ENCODE measurements around the gene TRAF7. TPM values are rescaled to one million over a fixed set of nuclear protein-coding genes. Genes with fewer than 3 reads are reported as not detected.

TRAF7 gene
- total and polyA plus RNA-seq, 2 of the 8 experiments (the other 6 are each of a cell fraction or from before 2014, with no cell fraction given): 96.8 to 148 TPM

DNA sequence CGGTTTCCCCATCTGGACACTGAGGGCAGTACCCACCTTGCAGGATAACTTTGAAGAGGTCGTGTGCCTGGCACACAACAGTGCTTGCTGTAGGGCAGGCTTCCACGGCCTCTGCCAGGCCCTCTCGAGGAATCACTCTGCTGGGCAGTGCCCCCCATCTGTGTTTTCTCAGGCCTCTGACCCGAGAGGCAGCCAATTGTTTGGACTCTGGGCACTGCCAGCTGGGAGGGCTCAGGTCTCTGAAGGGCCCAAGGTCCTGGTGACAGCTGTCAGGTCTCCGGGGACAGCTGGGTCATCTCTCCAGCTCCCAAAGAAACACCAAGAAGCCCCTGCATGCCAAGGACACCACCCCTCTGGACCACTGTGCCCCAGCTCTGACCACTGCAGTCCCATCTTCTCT is 8.2 kb upstream of the TRAF7 start (continued):
- no peak for TF ChIP-seq PHF8 (conservative IDR thresholded peaks at IDR 0.05; ENCODE audit: low read depth, low read length)
- no peak for TF ChIP-seq TEAD4 (IDR thresholded peaks at IDR 0.05; ENCODE audit: low read depth, low read length)
- TF ChIP-seq SP1 (IDR thresholded peaks at IDR 0.05; ENCODE audit: low read depth, low read length): no peak
- TF ChIP-seq MAX (IDR thresholded peaks at IDR 0.05): no peak
- no peak for TF ChIP-seq SUZ12 (IDR thresholded peaks at IDR 0.05; ENCODE audit: low read length)
- no peak for TF ChIP-seq GTF2F1 (IDR thresholded peaks at IDR 0.05; ENCODE audit: borderline replicate concordance, low read depth, low read length)
- no peak for TF ChIP-seq CTBP2 (IDR thresholded peaks at IDR 0.05; ENCODE audit: borderline replicate concordance, insufficient read depth, insufficient read length, low read length)
- no peak for TF ChIP-seq BCL11A (IDR thresholded peaks at IDR 0.05; ENCODE audit: low read depth in 2 of 2, low read length in 2 of 2)
